CD14-positive monocyte (primary cell): Measurements from ENCODE around the gene SIK3. TPM values are rescaled to one million over a fixed set of nuclear protein-coding genes. Genes with fewer than 3 reads are reported as not detected.
"Not testable (repeated sequence)": the region's sequence is repeated elsewhere in the genome, so short reads cannot be mapped to it uniquely, and the experiment has no call there.

Source experiments
- DNase-seq, 3 donors: peaks; one replicate each; pipeline ENCODE4 v3.0.0-alpha.2; 2011 to 2022
- H2AFZ ChIP-seq: 2 replicates; pipeline ENCODE4 v1.6.0; 2012; ENCODE audit warnings: mild to moderate bottlenecking, low read depth, low read length, inconsistent platforms; ENCODE audit not compliant: insufficient read depth, poor library complexity, severe bottlenecking
- H3K27ac ChIP-seq, 2 donors: 1 replicate in 1 of 2; 2 replicates in 1 of 2; pipeline ENCODE4 v1.5.1; 2012 to 2013; ENCODE audit warnings: low read length in 2 of 2, control low read depth in 1 of 2, inconsistent platforms in 1 of 2, low read depth in 1 of 2, mild to moderate bottlenecking in 1 of 2
- H3K27me3 ChIP-seq, 2 donors: one replicate each; pipeline versions ENCODE4 v1.6.0 to v1.6.1; 2011 to 2013; ENCODE audit warnings: low read length in 2 of 2; ENCODE audit not compliant: control insufficient read depth in 2 of 2, insufficient read depth in 2 of 2
- H3K36me3 ChIP-seq, 2 donors: replicated peaks in 1 of 2; 1 replicate in 1 of 2; 2 replicates in 1 of 2; pipeline versions ENCODE4 v1.5.1 to v1.6.1; 2012 to 2013; ENCODE audit warnings: low read length in 2 of 2, control low read depth in 1 of 2, inconsistent platforms in 1 of 2, mild to moderate bottlenecking in 1 of 2; ENCODE audit not compliant: insufficient read depth in 2 of 2, control insufficient read depth in 1 of 2
- H3K4me1 ChIP-seq, 2 donors: 1 replicate in 1 of 2; 2 replicates in 1 of 2; pipeline versions ENCODE4 v1.5.1 to v1.6.1; 2012 to 2013; ENCODE audit warnings: low read length in 2 of 2, control low read depth in 1 of 2, inconsistent platforms in 1 of 2, mild to moderate bottlenecking in 1 of 2, moderate library complexity in 1 of 2; ENCODE audit not compliant: insufficient read depth in 2 of 2, control insufficient read depth in 1 of 2
- H3K4me2 ChIP-seq: replicated peaks from 2 replicates; pipeline ENCODE3; 2012; ENCODE audit warnings: low read length, moderate library complexity, mild to moderate bottlenecking; ENCODE audit not compliant: poor library complexity, severe bottlenecking; ENCODE audit errors: extremely low read depth
- H3K4me3 ChIP-seq, 3 experiments: fragments of 200-600 bp in 1 of 3; sonication (generic) in 1 of 3; replicated peaks in 1 of 3; 1 replicate in 2 of 3; 2 replicates in 1 of 3; pipeline ENCODE4 v1.5.1; 2011 to 2013; ENCODE audit warnings: low read length in 3 of 3, mild to moderate bottlenecking in 3 of 3, control low read depth in 2 of 3, low read depth in 2 of 3, inconsistent platforms in 1 of 3, moderate library complexity in 1 of 3
- H3K79me2 ChIP-seq: 2 replicates; pipeline ENCODE4 v1.6.0; 2012; ENCODE audit warnings: mild to moderate bottlenecking, control low read depth, inconsistent platforms, low read length, moderate library complexity; ENCODE audit not compliant: insufficient read depth
- H3K9ac ChIP-seq: 2 replicates; pipeline ENCODE4 v1.6.0; 2017; ENCODE audit warnings: low read length, mild to moderate bottlenecking; ENCODE audit not compliant: insufficient read depth, poor library complexity, severe bottlenecking
- H3K9me3 ChIP-seq, 2 donors: replicated peaks in 1 of 2; 1 replicate in 1 of 2; 2 replicates in 1 of 2; pipeline versions ENCODE4 v1.5.1 to v1.6.1; 2012 to 2013; ENCODE audit warnings: low read length in 2 of 2, control low read depth in 1 of 2; ENCODE audit not compliant: control insufficient read depth in 1 of 2, insufficient read depth in 1 of 2
- H4K20me1 ChIP-seq: 2 replicates; pipeline ENCODE4 v1.6.0; 2012; ENCODE audit warnings: mild to moderate bottlenecking, low read length, control low read depth, moderate library complexity; ENCODE audit not compliant: insufficient read depth
- H3K27ac Mint-ChIP-seq, 7 donors: one replicate each; pipeline ENCODE4 v1.8.0; 2020; ENCODE audit warnings: mild to moderate bottlenecking in 7 of 7, mixed read lengths in 7 of 7, moderate library complexity in 6 of 7, inconsistent platforms in 2 of 7
- H3K27me3 Mint-ChIP-seq, 3 donors: one replicate each; pipeline ENCODE4 v1.8.0; 2021 to 2022; ENCODE audit warnings: low read depth in 3 of 3, mild to moderate bottlenecking in 3 of 3, mixed read lengths in 3 of 3, moderate library complexity in 3 of 3, inconsistent platforms in 1 of 3
- H3K36me3 Mint-ChIP-seq, 2 donors: one replicate each; pipeline ENCODE4 v1.8.0; 2020; ENCODE audit warnings: mixed read lengths in 2 of 2, inconsistent platforms in 1 of 2, mild to moderate bottlenecking in 1 of 2
- H3K4me1 Mint-ChIP-seq: one replicate; pipeline ENCODE4 v1.8.0; 2020; ENCODE audit warnings: mild to moderate bottlenecking, mixed read lengths
- H3K4me3 Mint-ChIP-seq, 2 donors: one replicate each; pipeline ENCODE4 v1.8.0; 2020; ENCODE audit warnings: mild to moderate bottlenecking in 2 of 2, mixed read lengths in 2 of 2, moderate library complexity in 1 of 2
- H3K9me3 Mint-ChIP-seq, 7 donors: one replicate each; pipeline ENCODE4 v1.8.0; 2020 to 2022; ENCODE audit warnings: mixed read lengths in 7 of 7, mild to moderate bottlenecking in 6 of 7, moderate library complexity in 6 of 7, inconsistent platforms in 2 of 7
- WGBS: methylation state at CpG from one replicate; pipeline ENCODE4 v1.1.5; 2013; ENCODE audit warnings: missing lambda C conversion rate; ENCODE audit not compliant: insufficient coverage; 5-methylcytosine and 5-hydroxymethylcytosine counted together
- intact Hi-C, 2 donors: fragments of 100-400 bp; cut with micrococcal nuclease; formaldehyde crosslinking; loops; one replicate each; pipeline versions ENCODE4 v1.15.0 to v1.15.1; 2023
- polyA plus RNA-seq, 3 donors: library from polyadenylated mRNA; depleted of rRNA in 1 of 3; unstranded in 2 of 3; stranded (reverse) in 1 of 3; fragments of 300-500 nt in 2 of 3; fragments of >200 nt in 1 of 3; fragmentation: Illumina TruSeq in 2 of 3; gene quantifications; 1 replicate in 2 of 3; 2 replicates in 1 of 3; pipeline ENCODE4 v1.2.3, GENCODE V29; 2012 to 2021
- TF ChIP-seq, protein P1 (sequence below): fragments of 200-600 bp; IDR thresholded peaks from one replicate; pipeline ENCODE4 v1.8.0; 2022; ENCODE audit warnings: antibody characterized with exemption, mild to moderate bottlenecking

The SIK3 gene
- polyA plus RNA-seq, 3 donors = 18.3 to 142 (median 20.0) TPM

DNA sequence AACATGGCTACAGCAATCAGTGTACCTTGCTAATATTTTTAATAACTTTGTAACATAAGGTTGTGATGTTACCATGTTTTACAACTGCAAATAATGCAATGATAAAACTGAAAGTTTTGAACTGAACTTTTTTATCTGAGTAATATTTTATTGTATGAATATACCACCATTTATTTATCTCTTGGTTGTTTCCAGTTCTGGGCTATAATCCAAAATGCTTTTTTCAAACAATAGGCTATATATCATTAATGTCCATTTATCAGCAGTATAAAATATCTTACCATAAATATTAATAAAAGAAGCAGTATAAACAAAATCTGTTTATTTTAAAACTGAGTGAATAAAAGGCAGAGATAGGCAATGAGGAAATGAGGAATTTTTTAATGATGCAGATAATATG is 63.3 kb downstream of the SIK3 start:
- Histone ChIP-seq H2AFZ (no peak overlapping the region), H3K27ac (no peak overlapping the region), H4K20me1 (peaks cover 98% of the 10 kb centered on the region), H3K9ac (no peak overlapping the region), H3K36me3 (no peaks in the 10 kb centered on the region), H3K4me3 (no peak overlapping the region), H3K27me3 (no peaks in the 10 kb centered on the region), H3K79me2 (peaks cover 96% of the 10 kb centered on the region), H3K4me2 (no peak overlapping the region), H3K4me1 (no peaks in the 10 kb centered on the region), H3K9me3 (no peaks in the 10 kb centered on the region)
- intact Hi-C loops = no loop called here
- H3K27ac Mint-ChIP-seq = no peak overlapping the region
- TF ChIP-seq, protein P1, sequence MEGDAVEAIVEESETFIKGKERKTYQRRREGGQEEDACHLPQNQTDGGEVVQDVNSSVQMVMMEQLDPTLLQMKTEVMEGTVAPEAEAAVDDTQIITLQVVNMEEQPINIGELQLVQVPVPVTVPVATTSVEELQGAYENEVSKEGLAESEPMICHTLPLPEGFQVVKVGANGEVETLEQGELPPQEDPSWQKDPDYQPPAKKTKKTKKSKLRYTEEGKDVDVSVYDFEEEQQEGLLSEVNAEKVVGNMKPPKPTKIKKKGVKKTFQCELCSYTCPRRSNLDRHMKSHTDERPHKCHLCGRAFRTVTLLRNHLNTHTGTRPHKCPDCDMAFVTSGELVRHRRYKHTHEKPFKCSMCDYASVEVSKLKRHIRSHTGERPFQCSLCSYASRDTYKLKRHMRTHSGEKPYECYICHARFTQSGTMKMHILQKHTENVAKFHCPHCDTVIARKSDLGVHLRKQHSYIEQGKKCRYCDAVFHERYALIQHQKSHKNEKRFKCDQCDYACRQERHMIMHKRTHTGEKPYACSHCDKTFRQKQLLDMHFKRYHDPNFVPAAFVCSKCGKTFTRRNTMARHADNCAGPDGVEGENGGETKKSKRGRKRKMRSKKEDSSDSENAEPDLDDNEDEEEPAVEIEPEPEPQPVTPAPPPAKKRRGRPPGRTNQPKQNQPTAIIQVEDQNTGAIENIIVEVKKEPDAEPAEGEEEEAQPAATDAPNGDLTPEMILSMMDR = no peak
- peaks cover 20 to 23% of the 10 kb centered on the region in 2 donors for H3K36me3 Mint-ChIP-seq
- peaks cover 19% of the 10 kb centered on the region for H3K4me1 Mint-ChIP-seq
- H3K9me3 Mint-ChIP-seq = peaks cover 0 to 2% (median 0%) of the 10 kb centered on the region in 7 donors
- no peak for DNase-seq
- no peak overlapping the region for H3K4me3 Mint-ChIP-seq
- no peaks in the 10 kb centered on the region for H3K27me3 Mint-ChIP-seq

DNA sequence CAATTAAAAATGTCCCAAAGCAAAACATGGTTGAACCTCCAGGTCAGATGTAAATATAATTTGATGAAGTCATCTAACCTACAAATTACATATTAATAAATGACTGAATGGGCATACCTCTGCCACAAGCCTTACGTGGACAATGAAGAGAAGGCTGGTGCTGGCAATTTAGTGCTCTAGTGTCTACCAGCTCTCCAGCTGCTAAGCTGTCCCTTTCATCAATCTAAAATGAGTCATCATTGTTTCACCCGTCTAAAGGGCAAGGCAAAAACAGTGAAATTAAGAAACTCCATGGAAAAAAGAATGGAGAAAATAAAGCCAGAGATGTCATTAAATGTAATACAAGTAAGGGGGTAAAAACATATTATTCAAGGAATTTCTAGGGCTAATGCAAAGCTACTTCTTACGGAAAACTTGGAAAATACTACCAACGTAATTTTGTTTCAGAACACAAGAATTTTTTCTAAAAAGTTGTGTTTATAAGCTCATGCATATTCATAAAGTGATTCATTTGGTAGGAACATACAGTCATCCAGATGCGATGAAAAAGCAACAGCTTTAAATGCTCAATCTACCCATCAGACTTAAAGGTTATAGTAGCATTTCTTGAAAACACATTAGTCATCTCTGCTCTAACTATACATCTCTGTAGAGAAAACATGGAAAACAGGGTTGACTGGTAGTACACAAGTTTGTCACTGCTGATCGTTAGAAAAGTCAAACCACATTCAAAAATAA is 71.5 kb downstream of the SIK3 start:
- no peak overlapping the region for H2AFZ ChIP-seq
- intact Hi-C loops = loop anchor here (5.0 kb wide), 2 partner anchors 46 to 54 kb away; no protein-coding TSS in a partner anchor

DNA sequence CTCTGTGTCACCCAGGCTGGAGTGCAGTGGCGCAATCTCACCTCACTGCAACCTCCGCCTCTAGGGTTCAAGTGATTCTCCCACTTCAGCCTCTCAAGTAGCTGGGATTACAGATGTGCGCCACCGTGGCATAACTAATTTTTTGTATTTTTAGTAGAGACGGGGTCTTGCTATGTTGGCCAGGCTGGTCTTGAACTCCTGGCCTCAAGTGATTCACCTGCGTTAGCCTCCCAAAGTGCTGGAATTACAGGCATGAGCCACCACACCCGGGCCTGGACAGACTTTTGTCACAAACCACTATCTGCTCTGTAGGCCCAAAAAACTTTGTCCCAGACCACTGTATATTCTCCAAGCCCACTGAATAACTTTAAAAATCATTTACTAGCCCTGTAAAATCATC is 74.5 kb downstream of the SIK3 start:
- H3K36me3 ChIP-seq, H3K4me2 ChIP-seq, H3K36me3 Mint-ChIP-seq, H3K27me3 ChIP-seq, H3K9me3 ChIP-seq, H3K9ac ChIP-seq, H3K27me3 Mint-ChIP-seq, H2AFZ ChIP-seq, intact Hi-C loops, H3K9me3 Mint-ChIP-seq, H3K4me3 ChIP-seq, DNase-seq, H3K4me3 Mint-ChIP-seq: not testable (repeated sequence)
- Histone ChIP-seq H4K20me1 (peaks cover 100% of the 10 kb centered on the region), H3K27ac (peak overlapping the region in 1 of 2 donors; percentile 18), H3K4me1 (peaks cover 32 to 39% of the 10 kb centered on the region in 2 donors), H3K79me2 (peaks cover 97% of the 10 kb centered on the region)
- peaks cover 73% of the 10 kb centered on the region for H3K4me1 Mint-ChIP-seq
- 100% methylated on average over 3 of the region's 7 CpGs for WGBS
- H3K27ac Mint-ChIP-seq = peak overlapping the region in 2 of 7 donors; percentile 21 to 67

More for the DNA sequence above, 71.5 kb downstream of the SIK3 start:
- H3K9ac ChIP-seq = no peak overlapping the region
- Mint-ChIP-seq H3K27me3 (no peaks in the 10 kb centered on the region), H3K36me3 (peaks cover 3 to 6% of the 10 kb centered on the region in 2 donors), H3K27ac (peak overlapping the region in 4 of 7 donors; percentile 12 to 74 (median 31)), H3K4me3 (no peak overlapping the region), H3K9me3 (no peaks in the 10 kb centered on the region), H3K4me1 (peaks cover 62% of the 10 kb centered on the region)
- H3K36me3 ChIP-seq = no peaks in the 10 kb centered on the region
- H3K27ac ChIP-seq = peak overlapping the region in 1 of 2 donors; percentile 10
- WGBS = 0% methylated on average over 1 of the region's 6 CpGs
- no peak overlapping the region for H3K4me3 ChIP-seq
- H3K4me1 ChIP-seq = peaks cover 32 to 39% of the 10 kb centered on the region in 2 donors
- DNase-seq = peak in 2 of 3 donors; percentile 39 to 56
- H3K27me3 ChIP-seq = no peaks in the 10 kb centered on the region
- peaks cover 99% of the 10 kb centered on the region for H4K20me1 ChIP-seq
- no peak overlapping the region for H3K4me2 ChIP-seq
- TF ChIP-seq, protein P1 = no peak
- H3K9me3 ChIP-seq = no peaks in the 10 kb centered on the region
- peaks cover 98% of the 10 kb centered on the region for H3K79me2 ChIP-seq
